HG03558 (cell line): ENCODE results near the gene CASK.

ENCODE experiments used
- ATAC-seq: cut with Tn5 transposase; IDR thresholded peaks from one replicate; pipeline ENCODE4 v1.9.1; 2021; ENCODE audit warnings: moderate number of reproducible peaks; ENCODE audit not compliant: unreplicated experiment; ENCODE audit errors: extremely low read depth

The CASK gene

DNA sequence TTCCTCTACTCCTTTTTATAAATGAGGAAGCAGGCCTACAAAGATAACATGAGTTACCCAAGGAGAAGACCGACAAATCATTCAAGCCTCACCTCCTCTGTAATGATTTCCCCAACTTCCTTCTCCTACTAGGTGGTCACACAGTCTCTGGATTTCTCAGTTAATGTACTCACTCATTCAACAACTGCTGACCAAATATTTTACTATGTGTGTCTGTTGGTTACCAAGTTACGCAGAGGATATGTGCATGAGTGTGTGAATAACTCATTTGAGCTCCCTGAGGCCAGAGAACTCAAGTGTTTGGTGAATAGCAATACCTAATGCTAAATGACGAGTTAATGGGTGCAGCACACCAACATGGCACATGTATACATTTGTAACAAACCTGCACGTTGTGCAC, 10.4 kb downstream of the CASK start:
- ATAC-seq: no peak

DNA sequence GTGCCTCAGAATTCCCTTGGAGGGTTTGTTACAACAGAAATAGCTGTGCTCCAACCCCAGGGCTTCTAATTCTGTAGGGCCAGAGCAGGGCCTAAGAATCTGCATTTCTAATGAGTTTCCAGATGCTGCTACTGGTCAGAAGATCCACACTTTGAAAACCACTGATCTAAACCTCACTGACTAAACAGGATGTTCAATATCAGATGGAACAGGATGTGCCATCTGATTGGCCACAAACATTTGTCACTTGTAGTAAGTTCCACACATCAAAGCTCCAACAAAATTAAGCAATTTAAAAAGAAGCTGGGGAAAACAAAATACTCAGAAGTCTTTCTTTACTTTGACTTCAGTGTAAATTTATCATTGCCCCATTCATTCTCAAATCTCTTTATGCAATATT, 14.3 kb downstream of the CASK start:
- ATAC-seq: no peak

DNA sequence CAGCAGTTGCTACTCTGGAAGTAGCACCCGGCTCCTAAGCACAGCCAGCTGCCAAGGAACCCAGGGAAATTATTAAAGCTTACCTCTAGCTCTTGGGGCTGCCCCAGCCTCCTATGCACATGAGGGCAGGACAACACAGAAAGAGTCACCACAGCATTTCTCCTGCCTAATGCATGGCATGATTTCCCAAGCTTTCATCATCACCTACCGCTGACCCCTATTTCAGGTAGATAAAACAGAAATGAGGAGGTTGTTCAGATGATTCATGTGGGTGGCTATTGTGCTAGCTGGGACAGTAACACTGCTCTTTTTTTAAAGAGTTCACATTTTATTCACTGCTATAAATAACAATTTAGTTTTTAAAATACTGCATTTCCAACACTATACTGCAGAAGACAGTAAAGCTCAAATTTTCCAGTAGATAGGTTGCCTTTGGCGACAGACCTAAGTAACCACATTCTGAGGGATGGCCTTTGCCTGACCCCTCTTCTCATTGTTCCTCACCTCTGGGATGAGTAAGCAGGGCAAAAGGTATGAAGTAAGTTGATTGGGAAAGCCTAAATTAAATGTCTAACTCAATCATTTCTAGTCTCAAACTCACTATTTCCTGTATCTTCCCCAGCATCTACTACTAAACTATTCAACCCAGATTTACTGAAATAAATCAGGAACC, 16.7 kb downstream of the CASK start:
- ATAC-seq: no peak

DNA sequence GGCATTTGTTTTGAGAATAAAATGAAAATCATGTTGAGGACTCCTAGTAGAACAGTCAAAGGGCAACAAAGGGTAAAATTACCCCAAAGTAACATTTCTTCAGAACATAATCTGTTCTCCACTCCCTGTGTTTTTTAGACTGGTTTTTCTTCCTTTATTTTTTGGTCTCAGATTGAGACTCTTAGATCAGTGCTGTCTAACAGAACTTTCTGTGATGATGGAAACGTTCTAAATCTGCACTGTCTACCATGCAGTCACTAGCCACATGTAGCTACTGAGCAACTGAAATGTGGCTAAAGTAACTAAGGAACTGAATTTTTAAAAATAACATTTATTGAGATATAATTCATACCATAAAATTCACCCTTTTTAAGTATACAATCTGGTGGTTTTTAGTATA, 19.8 kb downstream of the CASK start:
- ATAC-seq: no peak

DNA sequence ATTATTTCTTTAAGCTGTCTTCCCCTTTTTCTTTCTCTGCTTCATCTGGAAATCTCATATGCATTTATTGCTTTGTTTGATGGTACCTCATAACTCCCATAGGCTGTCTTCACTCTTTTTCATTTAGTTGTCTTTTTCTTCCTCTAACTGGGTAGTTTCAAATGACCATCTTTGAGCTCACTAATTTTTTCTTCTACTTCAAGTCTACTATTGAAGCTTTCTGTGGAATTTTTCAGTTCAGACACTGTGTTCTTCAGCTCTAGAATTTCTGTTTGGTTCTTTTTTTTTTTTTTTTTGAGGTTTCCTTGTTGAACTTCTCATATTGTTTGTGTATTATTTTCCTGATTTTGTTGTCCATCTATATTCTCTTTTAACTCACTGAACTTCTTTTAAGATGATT, 23.0 kb downstream of the CASK start:
- no peak for ATAC-seq

DNA sequence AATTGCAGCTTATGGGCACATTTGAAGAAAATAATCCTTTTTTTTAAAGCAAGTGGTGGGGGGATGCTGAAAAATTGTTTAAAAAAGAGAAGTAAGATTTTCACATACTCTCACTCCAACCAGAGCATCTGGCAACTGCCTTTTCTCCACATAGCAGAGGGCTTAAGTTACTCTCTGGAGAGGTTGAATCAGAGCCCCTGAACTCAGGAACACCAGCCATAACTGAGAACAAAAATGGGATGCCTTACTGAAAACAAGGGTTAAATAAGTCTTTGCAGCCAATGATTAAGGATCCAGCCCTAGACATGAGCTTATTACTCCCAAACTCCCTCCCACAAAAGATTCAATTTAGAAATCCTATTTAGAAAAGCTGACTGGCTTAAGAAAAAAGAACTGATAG, 27.5 kb downstream of the CASK start:
- ATAC-seq: no peak

DNA sequence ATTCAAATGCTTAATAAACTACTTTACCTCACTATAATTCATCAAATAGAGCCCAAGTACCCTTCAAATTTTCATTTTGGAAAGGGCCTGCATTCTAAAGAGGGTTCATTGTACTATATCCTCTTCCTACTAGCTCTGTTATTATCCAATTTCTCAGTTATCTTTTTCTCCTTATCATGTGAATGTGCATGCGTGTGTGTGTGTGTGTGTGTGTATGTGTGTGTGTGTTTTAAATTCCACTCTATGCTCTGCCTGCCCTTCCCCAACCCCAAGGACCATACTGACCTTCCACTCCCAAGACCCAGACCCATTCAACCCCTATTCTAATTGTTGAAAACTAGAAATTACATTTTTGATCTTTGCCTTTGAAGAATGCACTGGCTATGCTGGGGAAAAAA, 33.3 kb downstream of the CASK start:
- ATAC-seq: no peak

DNA sequence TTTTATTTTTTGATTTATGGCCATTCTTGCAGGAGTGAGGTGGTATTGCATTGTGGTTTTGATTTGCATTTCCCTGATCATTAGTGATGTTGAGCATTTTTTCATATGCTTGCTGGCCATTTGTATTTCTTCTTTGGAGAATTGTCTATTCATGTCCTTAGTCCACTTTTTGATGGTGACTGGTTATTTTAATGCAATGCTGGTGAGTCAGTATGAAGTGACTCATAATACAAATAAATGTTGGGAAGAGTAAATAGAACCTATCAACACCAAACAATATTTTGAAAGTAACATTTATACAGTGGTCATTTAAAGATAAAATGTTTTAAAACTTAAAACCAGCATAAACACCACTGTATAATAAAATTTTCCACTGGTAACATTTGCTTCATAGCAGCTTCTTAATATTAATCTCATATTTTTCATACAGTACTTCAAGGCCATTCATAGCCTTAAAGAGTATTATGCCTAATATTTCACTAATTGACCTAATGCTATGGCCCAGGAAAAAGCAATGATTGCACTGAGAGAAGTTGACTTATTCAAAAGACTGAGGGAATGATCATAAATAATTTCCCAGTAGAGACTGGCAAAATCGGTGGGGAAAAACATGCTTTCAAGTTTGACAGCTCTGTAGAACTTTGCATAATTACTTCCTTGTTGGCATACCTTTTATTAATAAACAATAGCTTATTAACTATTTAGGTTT, 33.9 kb downstream of the CASK start:
- ATAC-seq: no peak

DNA sequence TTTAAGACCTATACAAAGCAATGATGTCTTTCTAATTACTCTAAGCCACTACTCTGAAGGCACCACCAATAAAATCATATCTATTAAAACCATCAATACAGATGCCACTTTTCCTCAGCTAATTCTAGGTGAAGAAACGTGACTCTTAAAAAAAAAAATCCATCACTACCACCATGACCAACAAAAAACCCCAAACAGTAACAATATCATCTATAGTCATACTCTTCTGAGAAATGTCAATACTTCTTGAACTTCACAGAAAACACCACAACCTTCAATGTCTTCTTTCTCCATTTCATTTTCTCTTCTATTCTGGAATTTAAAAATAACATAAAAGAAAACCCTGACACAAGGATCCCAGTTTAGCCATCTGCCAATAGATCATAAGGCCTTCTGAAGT, 35.7 kb downstream of the CASK start:
- no peak for ATAC-seq

DNA sequence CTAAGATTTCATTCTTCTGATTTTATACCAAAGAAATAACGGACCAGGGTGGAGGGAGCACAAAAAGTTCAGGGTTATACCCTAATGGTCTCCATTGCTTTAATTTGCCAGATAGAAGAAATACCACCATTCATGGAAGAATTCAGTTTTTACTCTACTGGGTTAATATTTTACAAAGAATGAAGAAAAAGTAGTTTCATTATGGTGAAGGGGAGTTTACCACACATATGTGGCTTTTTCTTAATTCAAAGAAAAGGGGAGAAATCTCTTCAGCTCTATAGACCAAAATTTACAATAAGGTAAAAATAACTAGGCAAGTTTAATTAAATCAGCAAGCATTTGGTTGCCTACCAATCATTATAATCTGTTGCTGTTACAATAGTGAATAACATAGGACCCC, 37.6 kb downstream of the CASK start:
- ATAC-seq: no peak

DNA sequence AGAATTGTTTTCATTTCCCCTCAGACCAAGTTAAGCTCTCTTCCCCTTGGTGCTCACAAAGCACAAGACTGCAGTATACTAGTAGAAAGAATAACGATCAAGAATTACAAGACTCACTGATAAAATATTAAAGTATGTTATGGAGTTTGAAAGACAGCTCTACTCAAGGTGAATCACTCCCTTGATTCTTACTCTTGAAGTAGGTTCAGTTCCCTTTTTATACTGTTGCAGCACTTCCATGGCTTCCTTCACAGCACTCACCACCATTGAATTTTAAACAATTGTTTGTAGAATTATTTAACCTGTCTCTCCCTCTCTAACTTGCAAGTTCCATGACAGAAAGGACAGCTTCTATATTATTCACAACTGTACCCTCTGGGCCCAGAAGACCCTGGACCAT, 42.2 kb downstream of the CASK start:
- no peak for ATAC-seq

DNA sequence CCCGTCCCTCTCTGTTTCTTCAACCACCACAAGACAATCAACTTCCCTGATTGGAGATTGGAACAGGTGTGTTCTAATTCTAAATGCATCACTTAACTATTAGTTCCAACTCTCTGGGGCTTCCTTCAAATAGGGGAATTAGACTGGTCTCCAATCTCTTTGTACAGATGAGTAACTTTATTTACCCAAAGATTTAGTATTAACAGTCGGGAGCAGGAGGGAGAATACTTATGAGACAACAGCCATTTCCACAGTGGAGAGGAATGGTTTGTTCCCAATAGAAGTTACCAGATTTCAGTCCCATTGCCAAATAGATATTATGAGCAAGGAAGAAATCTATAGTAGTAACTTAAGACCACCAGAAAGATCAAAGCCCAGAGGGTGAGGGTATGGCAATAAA, 46.2 kb downstream of the CASK start:
- no peak for ATAC-seq

DNA sequence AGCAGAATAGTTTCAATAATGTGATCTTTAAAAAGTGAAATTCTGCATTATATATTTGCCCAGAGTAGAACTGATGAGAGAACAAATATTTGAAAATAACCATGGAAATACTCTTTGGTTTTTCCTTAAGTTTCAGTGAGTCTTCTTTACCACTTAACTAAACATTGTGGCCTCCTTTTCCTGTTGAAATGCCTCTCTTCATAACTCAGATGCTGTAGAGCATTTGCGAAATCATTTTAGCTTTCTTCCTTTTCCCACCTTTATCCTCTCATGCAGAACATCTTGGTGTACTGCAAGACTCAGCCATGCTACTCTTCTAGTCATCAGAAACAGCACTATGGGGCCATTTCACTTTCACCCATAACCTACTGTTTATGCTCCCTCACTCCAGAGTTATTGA, 48.2 kb downstream of the CASK start:
- ATAC-seq: no peak

DNA sequence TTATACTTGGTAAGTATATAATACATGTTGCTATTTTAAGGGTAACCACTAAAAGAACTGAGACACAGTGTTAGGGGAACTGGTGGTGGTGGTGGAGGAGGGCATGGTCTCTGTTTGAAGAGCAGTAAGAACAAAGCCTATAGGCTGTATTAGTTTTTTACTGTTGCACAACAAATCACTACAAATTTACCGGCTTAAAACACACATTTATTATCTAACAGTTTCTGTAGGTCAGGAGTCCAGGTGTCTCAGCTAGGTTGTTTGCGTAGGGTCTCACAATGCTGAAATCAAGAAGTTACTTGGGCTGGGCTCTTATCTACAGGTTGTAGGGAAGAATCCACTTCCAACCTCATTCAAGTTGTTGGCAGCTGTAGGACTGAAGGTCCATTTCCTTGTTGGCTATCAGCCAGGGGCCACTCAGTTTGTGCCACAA, 52.6 kb downstream of the CASK start:
- ATAC-seq: no peak

DNA sequence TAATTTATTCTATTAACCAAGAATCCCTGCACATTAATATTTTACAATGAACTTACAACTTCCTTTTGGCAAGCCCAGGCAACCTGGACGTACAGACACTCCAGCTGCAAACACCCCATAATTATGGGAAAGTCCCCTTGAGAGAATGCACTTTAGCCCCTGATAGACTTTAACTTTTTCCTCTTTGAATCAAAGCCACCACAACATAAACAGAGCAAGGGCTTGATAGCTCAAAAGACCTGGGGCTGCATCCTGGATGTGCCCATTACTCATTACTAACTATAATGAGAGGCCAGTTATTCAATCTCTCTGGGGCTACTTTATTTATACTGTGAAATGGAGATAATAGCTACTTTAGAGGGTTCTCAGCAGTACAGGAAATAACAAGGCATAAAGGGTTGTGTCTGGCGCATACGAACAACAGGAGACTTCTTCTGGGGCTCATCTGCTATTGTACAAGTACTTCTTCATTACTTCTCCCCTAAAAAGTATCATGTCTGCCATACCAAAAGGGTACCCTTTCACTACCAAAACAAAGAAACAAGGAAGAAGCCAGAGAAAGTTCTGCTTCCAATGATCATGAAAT, 54.9 kb downstream of the CASK start:
- no peak for ATAC-seq

DNA sequence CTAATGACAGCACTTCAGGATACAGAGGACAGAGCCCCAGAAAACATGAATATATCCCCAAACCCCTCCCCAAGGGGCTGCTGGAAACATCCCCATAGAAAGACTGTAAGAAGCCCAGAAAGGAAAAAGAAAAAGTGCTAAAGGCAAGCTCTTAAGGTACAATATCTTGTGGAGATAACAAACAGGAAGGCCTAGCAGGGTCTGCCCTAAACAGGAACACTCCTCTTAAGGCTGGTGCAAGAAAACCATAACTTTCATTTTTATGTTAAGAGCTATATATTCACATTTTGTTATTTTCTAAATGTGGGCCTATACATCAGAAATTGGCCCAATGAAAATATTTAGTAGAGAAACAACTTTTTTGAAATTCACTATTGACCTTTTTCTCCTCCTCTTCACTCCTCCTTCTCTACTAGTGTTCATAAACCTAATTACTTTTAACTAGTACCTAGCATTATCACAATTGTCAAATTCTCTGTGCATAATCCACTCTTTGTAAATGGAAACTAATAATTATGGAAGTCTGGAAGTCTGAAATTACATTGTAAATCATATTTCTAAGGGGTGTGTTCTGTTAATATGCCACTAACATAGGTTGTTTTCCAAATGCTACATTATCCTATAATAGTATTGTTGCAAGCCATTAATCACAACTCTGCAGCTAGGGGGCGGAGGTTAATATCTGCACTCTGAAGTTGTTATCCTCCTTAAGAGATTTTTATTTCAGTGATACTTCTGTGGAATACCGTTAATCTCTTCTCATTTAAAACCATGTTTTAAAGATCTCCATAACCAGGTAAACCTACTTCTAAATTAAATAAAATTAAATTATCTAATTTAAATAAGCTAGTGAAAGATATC, 59.8 kb downstream of the CASK start:
- ATAC-seq: no peak

DNA sequence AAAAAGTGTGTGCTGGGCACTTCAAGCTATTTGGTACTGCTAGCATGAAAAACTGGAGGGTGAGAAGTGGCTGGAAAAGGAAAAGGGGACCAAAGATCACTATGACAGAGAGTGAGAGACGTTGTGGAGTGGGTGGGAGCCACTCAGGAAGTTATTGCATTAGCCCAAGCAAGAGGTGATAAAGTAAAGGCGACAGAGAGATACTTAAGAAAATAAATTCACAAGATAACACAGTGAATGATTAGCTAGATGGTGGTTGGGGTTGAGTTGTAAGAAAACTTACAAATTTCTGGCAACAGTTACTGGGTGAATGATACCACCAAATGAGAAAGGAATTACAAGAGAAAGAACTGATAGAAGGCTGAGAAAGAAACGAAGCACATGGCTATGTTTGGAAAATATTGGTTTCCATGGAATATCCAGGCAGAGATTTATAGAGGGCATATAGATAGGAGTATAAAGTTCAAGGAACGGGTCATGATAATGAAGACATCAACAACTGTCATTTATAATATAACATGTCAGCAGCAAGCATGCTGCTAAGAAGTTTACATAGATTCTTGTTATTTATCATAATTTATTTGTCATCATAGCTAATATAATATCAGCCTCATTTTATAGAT, 60.7 kb downstream of the CASK start:
- no peak for ATAC-seq

DNA sequence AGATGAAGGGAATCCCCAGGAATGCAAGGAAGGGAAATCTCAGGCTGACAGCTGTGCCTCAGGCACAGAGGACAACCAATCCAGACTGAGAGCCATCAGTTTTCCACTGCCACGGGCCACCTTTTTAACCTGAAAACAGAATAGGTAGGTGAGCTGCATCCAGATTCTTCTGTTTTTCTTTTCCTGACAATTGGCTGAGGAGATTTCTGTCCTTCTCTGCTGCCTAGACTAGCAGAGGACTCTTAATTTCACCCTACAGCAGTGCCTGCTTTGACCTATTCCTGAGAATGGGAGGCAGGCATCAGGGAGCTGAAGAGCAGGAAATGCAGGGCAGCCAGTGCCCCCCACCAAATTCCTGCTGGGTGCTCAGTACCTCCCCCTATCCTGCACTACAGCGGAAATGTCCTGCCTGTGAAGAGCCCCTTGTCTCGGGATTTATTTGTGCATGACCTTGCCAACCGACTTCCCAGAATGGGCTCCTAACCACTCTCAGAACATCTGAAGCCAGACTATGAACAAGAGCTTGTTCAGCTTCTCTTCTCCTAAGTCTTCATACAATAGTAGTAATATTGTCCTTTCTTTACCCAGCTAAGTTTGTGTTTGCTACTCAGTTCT, 65.1 kb downstream of the CASK start:
- ATAC-seq: no peak

DNA sequence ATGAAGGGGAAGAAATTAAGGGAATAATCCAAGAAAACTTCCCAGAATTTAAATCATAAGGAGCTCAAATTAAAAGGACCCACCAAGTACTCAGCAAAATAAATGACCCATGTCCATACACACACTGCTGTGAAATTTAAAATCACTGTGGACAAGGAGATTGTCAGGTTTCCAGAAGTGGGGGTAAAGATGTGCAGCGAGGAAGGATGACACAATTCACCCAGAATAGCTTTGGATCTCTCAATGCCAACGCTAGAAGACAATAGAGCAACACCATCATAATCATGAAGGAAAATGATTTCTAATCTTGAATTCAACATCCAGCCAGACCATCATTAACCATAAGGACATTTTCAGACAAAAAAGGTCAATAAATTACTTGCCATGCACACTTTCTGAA, 65.7 kb downstream of the CASK start:
- ATAC-seq: no peak

DNA sequence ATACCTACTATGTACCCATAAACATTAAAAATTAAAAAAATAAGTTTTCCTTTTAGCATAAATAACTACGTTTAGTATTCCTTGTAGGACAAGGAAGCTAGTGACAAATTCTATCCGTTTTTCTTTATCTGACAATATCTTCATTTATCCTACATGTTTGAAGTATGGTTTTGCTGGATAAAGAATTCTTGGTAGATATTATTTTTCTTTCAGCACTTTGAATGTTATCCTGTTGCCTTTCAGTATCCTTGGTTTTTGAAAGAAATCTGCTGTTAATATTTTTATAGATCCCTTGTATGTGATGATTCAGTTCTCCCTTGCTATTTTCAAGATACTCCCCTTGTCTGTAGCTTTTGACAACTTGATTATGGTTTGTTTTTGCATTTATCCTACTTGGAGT, 76.6 kb downstream of the CASK start:
- ATAC-seq: no peak
